ENCODE measurements around the gene ALDH1A3.
"Not testable (repeated sequence)": the region's sequence is repeated elsewhere in the genome, so short reads cannot be mapped to it uniquely, and the experiment has no call there.

The ALDH1A3 gene

GRCh38 chr15:100879464-100880138 is at the start of gene ALDH1A3:
Gene ALDH1A3 (plus strand): TSS chr15:100879831. CDS start chr15:100879908, 77 bp downstream.
- DNase-seq (ENCODE audit: low read depth) = no peak

GRCh38 chr15:100831467-100831866 is 48.2 kb upstream of the ALDH1A3 start:
- no peak for DNase-seq (ENCODE audit: low read depth)

- DNase-seq (ENCODE audit: low read depth) = no peak
These were observed 47.3 kb upstream of the ALDH1A3 start for GRCh38 chr15:100832149-100832942.

GRCh38 chr15:100833417-100834389 is 45.9 kb upstream of the ALDH1A3 start:
- no peak for DNase-seq (ENCODE audit: low read depth)

GRCh38 chr15:100834731-100835130 is 44.9 kb upstream of the ALDH1A3 start:
- DNase-seq (ENCODE audit: low read depth) = no peak

GRCh38 chr15:100835636-100836035 is 44.0 kb upstream of the ALDH1A3 start:
- DNase-seq (ENCODE audit: low read depth) = no peak

DNA sequence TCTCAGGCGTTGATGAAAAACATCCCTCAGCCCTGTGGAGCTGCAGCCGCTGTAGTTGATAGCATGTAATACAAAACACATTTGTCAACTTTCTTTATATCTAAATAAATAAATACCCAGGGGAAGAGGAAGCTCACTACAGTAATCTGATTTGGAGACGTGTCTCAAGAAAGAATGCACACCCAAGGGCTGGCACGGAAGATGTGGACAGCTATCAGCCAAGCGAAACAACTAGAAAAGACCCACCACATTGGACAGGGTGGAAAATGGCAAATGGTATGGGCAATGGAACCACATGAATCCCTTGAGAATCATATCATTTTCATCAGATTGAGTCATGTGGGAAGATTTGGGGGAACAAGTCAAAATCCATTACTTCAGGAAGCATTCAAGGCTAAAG is 43.1 kb upstream of the ALDH1A3 start:
- DNase-seq (ENCODE audit: low read depth) = no peak

DNA sequence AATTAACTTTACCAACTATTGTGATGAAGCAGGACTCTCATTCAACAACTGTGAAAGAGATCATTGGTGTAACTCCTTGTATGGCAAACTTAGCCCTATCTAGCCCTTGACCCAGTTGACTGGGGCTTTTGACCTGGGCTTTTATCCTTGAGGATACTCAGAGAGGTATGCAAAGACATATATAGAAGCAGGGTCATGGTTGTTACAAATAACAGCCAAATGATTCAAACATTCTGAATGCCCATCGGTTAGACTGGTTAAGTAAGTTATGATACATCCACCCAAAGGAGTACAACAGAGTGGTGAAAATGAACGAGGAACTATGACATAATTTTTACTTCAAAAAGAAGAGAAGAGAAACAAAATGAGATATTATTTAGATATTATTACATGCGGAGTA is 38.2 kb upstream of the ALDH1A3 start:
- no peak for DNase-seq (ENCODE audit: low read depth)

GRCh38 chr15:100842756-100843730 is 36.6 kb upstream of the ALDH1A3 start:
- no peak for DNase-seq (ENCODE audit: low read depth)

- DNase-seq (ENCODE audit: low read depth) = no peak
These were observed 35.5 kb upstream of the ALDH1A3 start for GRCh38 chr15:100844167-100844566.

DNA sequence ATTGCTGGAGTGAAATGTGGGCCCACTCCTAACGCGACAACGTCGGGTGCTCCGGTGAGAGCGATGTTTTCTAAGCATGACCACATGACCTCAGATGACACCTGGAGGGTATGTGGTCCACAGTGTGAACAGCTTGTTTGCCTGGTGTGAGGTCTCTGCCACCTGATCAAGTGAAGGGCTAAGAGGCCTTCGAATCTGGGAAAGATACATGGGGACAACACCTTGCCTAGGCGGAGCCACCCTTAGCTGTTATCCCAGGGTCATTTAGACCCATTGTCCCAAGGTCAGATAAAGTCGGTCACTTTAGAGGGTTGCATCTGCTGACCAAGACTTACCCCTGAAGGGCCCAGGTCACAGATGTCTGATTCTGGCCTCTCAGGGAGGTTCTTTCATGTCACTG is 34.9 kb upstream of the ALDH1A3 start:
- no peak for DNase-seq (ENCODE audit: low read depth)

- no peak for DNase-seq (ENCODE audit: low read depth)
These were observed 32.4 kb upstream of the ALDH1A3 start for GRCh38 chr15:100847194-100847593.

DNA sequence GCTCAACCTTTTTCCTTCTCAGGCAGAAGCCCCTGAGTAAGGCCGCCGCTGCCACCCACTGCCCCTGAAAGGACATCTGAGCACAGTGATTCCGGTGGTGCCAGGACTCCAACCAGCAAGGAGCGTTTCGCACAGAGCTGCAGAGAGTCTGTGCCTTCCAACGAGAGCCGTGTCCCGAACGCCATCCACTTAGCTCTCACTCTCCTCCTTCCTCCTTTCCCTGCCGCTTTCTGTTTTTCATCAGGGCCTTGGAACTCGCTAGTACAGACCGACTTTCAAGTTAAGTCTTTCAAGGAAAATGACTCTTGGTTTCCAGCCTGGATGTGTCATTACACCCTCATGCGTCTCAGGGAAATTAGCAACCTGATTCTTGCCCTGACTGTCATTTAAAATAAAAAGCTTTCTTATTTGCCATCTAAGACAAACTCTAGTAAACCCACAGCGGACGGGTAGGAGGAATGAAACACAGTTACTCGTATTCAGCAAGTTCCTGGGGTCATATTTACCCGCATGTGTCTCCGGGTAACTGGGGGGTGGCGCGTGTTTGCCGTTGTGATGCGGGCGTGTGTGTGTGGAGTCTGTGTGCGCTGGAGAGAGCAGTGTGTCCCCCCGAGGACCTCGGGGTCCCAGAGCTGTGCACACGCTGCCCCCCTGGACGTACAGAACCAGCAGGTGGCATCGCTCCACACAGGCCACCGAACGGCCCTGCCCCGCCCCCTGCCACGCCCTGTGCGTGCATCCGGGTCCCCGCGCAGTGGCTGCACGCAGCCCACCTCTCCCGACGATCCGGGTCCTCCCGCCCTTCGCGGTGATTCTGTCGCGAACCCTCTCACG is 30.4 kb upstream of the ALDH1A3 start:
- peak; percentile 38 for DNase-seq (ENCODE audit: low read depth)

DNA sequence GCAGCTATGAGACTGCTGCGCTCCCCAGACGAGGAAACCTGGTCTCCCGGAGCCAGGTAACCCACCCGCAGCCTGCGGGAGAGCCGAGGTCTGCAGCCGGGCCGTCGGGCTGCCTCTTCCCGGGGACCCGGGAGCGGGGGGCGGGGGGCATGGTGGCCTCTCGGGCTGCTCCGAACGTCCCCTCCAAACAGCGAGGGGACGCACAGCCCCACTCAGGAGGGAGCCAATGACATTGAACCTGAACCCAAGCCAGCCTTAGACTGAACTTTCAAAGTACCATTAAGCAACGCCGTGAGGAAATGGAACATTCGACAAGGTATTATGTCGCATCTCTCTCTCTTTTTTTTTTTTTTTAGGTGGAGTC is 29.8 kb upstream of the ALDH1A3 start:
- no peak for DNase-seq (ENCODE audit: low read depth)

- not testable (repeated sequence) for DNase-seq (ENCODE audit: low read depth)
These were observed 28.1 kb upstream of the ALDH1A3 start for GRCh38 chr15:100851428-100852015.

- no peak for DNase-seq (ENCODE audit: low read depth)
These were observed 27.0 kb upstream of the ALDH1A3 start for GRCh38 chr15:100852630-100853029.

DNA sequence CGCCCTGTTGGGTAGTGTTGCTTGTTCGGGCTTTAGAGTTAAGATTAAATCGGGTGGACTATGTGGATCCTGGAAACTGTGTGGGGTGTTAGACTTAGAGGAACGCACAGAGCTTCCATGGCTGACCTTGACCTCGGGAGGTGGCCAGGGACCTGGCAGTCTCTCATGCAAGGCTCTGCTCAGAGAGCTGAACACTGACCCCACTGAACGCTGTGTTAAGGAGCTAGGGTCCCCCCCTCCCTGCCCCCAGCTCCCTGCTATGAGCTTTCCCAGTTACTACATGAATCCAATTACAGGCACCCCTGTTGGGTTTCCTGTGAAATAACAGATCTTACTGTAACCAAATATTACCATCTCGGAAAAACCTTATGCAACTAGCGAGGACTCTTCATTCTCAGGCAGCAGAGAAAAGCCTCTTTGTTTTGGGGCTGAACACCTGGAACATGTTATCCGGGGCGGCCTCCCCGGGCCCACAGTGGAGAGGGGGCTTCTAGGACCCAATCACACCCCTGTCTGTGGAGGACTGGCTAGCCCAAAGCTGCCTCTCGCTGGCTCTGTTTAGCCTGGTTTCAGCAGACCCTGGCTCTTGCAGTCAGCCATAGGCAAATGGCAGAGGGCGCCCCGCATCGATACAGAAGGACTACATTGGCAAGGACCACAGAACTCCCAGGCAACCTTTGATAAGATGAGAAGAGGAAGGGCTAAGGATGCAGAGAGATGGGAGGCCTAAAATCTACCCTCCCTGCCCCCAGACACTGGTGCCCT is 25.8 kb upstream of the ALDH1A3 start:
- DNase-seq (ENCODE audit: low read depth) = no peak

DNA sequence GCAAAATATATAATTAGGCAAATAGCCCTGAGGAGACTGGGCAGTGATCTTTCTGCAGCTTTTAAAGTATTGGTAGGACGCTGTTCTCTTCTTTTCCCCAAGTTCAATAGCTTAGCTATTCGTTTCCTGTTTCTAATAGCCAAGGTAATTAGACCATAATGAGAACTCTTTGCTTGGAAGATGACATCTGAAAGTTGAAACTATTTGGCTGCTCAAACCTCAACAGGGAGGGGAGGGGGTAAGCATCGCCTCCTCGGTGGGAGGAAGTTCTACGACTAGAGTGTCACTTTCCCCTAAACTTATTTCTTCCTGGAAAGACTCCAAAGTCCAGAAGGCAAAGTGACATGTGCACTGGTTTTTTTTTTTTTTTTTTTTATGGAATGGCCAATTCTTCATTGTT is 22.8 kb upstream of the ALDH1A3 start:
- DNase-seq (ENCODE audit: low read depth) = no peak

GRCh38 chr15:100858294-100858693 is 21.3 kb upstream of the ALDH1A3 start:
- DNase-seq (ENCODE audit: low read depth) = no peak
